A673 (cell line): ENCODE data around the gene ZFP36L2. TPM values are rescaled to one million over a fixed set of nuclear protein-coding genes. Genes with fewer than 3 reads are reported as not detected.

Experiments
- BruUV-seq: library from RNA; stranded (reverse); fragments of 400-500 nt; replicated peaks from 2 replicates; lab custom pipeline; 2021; lab: Mats Ljungman, UMichigan
- CTCF ChIA-PET: fragments of 300-600 bp; sonication (Branson Sonifier 250); formaldehyde crosslinking; loops from one replicate; lab custom pipeline; 2022; ENCODE audit warnings: antibody characterized with exemption; lab: Charles Lee
- POLR2A ChIA-PET: fragments of 300-600 bp; sonication (Branson Sonifier 250); formaldehyde crosslinking; loops from one replicate; lab custom pipeline; 2022; ENCODE audit warnings: antibody characterized with exemption; ENCODE audit not compliant: low non-redundant PET; lab: Charles Lee
- DNase-seq: peaks from one replicate; pipeline ENCODE4 v3.0.0-alpha.2; 2015; ENCODE audit warnings: low spot score
- H3K27ac ChIP-seq: fragments of 200-600 bp; sonication (generic); 2 replicates; pipeline ENCODE4 v1.5.1; 2016; ENCODE audit warnings: mixed run types, low read depth, mild to moderate bottlenecking, mixed read lengths, antibody characterized with exemption, low read length; ENCODE audit not compliant: poor library complexity, severe bottlenecking
- H3K27me3 ChIP-seq: fragments of 200-600 bp; sonication (generic); replicated peaks from 2 replicates; pipeline ENCODE4 v1.6.1; 2017; ENCODE audit warnings: mixed run types, low read depth, mild to moderate bottlenecking, mixed read lengths, antibody characterized with exemption, low read length; ENCODE audit not compliant: insufficient read depth, poor library complexity
- H3K36me3 ChIP-seq: fragments of 200-600 bp; sonication (generic); 2 replicates; pipeline ENCODE4 v1.6.1; 2016; ENCODE audit warnings: mixed run types, mild to moderate bottlenecking, mixed read lengths, antibody characterized with exemption, low read length; ENCODE audit not compliant: insufficient read depth, poor library complexity, severe bottlenecking
- H3K4me1 ChIP-seq: fragments of 200-600 bp; sonication (generic); 2 replicates; pipeline ENCODE4 v1.6.1; 2017; ENCODE audit warnings: mixed run types, mild to moderate bottlenecking, mixed read lengths, antibody characterized with exemption, low read length; ENCODE audit not compliant: insufficient read depth, poor library complexity, severe bottlenecking
- H3K4me3 ChIP-seq: fragments of 200-600 bp; sonication (generic); 2 replicates; pipeline ENCODE4 v1.5.1; 2016; ENCODE audit warnings: low read depth, mixed run types, mild to moderate bottlenecking, mixed read lengths, low read length; ENCODE audit not compliant: poor library complexity, severe bottlenecking
- H3K9me3 ChIP-seq: fragments of 200-600 bp; sonication (generic); 2 replicates; pipeline ENCODE4 v1.6.1; 2016; ENCODE audit warnings: mixed run types, low read depth, mild to moderate bottlenecking, mixed read lengths, antibody characterized with exemption, low read length; ENCODE audit not compliant: poor library complexity, severe bottlenecking
- EZH2 ChIP-seq: fragments of 200-600 bp; sonication (generic); IDR thresholded peaks from 2 replicates; pipeline ENCODE4 v1.6.1; 2017; ENCODE audit warnings: borderline replicate concordance, low read depth, mild to moderate bottlenecking, mixed read lengths, antibody characterized with exemption, low read length; ENCODE audit not compliant: poor library complexity, severe bottlenecking
- intact Hi-C: fragments of 100-400 bp; cut with micrococcal nuclease; formaldehyde crosslinking; loops from one replicate; pipeline ENCODE4 v1.10.0; 2022; ENCODE audit not compliant: unreplicated experiment
- total RNA-seq: library from RNA; stranded (reverse); gene quantifications from 2 replicates; pipeline ENCODE4 v1.2.3, GENCODE V29; 2021
- TF ChIP-seq, protein P1 (sequence below): fragments of 300-800, 200-600 bp; sonication (generic); conservative IDR thresholded peaks from 2 replicates; pipeline ENCODE4 v1.5.1; 2017; ENCODE audit warnings: low read depth, mild to moderate bottlenecking, antibody characterized with exemption, low read length, moderate library complexity, mixed read lengths

Gene ZFP36L2
- total RNA-seq, 1 experiment from 2014 or later: 23.4 TPM

DNA sequence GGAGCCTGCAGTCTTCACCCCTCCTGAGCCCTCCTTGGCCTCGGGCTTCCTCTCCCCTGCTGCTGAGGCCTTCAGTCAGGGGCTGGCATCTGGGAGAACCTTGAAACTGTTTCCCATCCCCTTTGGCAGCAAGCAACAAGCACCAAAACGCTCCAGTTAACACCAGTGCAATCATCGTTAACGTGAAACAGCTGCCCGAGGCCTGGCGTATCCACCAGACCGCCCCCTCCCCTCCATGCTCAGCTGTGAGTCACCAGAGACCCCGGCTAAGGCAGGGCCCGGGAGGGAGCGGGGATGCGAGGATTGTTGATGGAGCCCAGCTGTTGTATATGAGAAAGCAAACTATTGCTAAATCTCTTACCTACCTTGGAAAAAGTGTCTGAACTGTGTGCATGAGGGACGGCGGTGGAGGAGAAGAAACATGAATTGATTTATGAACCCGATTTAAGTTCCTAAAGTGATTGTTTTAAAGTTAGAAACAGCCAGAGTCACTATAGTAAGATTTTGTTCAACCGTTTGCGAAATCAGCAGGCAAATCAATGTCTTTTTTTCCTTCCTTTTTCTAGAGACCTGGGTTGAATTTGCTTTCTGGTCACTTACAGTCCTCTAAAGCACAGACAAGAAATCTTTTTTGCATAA lies 5.2 kb downstream of the ZFP36L2 start:
- TF ChIP-seq, protein P1, sequence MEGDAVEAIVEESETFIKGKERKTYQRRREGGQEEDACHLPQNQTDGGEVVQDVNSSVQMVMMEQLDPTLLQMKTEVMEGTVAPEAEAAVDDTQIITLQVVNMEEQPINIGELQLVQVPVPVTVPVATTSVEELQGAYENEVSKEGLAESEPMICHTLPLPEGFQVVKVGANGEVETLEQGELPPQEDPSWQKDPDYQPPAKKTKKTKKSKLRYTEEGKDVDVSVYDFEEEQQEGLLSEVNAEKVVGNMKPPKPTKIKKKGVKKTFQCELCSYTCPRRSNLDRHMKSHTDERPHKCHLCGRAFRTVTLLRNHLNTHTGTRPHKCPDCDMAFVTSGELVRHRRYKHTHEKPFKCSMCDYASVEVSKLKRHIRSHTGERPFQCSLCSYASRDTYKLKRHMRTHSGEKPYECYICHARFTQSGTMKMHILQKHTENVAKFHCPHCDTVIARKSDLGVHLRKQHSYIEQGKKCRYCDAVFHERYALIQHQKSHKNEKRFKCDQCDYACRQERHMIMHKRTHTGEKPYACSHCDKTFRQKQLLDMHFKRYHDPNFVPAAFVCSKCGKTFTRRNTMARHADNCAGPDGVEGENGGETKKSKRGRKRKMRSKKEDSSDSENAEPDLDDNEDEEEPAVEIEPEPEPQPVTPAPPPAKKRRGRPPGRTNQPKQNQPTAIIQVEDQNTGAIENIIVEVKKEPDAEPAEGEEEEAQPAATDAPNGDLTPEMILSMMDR: no peak
- no peak for TF ChIP-seq EZH2
- Histone ChIP-seq H3K4me3 (peak overlapping the region; percentile 18), H3K4me1 (peaks cover 51% of the 10 kb centered on the region), H3K27ac (peak overlapping the region; percentile 85), H3K9me3 (no peaks in the 10 kb centered on the region), H3K36me3 (peaks cover 19% of the 10 kb centered on the region), H3K27me3 (no peaks in the 10 kb centered on the region)
- POLR2A ChIA-PET: interaction anchor here (0.7 kb wide), 1 partner anchor 134 kb away, joined by 3 read pairs; no protein-coding TSS in a partner anchor
- no TSS peak for BruUV-seq
- intact Hi-C loops: loop anchor here (5.0 to 10.0 kb wide), 2 partner anchors 199 to 366 kb away; no protein-coding TSS in a partner anchor
- peak; percentile 89 for DNase-seq
- CTCF ChIA-PET: interaction anchor here (0.6 kb wide), 1 partner anchor 183 kb away, joined by 3 read pairs; no protein-coding TSS in a partner anchor

GRCh38 chr2:43220760-43221123 lies 5.7 kb downstream of the ZFP36L2 start:
- no peaks in the 10 kb centered on the region for H3K27me3 ChIP-seq
- H3K36me3 ChIP-seq: peaks cover 19% of the 10 kb centered on the region
- peak overlapping the region; percentile 41 for H3K4me3 ChIP-seq
- TF ChIP-seq, protein P1: no peak
- TF ChIP-seq EZH2: no peak
- ChIA-PET POLR2A (no interaction called here), CTCF (no interaction called here)
- H3K9me3 ChIP-seq: no peaks in the 10 kb centered on the region
- peak overlapping the region; percentile 85 for H3K27ac ChIP-seq
- DNase-seq: no peak
- BruUV-seq: no TSS peak
- peaks cover 51% of the 10 kb centered on the region for H3K4me1 ChIP-seq
- intact Hi-C loops: loop anchor here (5.0 to 10.0 kb wide), 2 partner anchors 198 to 366 kb away; no protein-coding TSS in a partner anchor

- Histone ChIP-seq H3K9me3 (no peaks in the 10 kb centered on the region), H3K27ac (peak overlapping the region; percentile 85), H3K36me3 (peaks cover 19% of the 10 kb centered on the region), H3K27me3 (no peaks in the 10 kb centered on the region), H3K4me3 (peak overlapping the region; percentile 41), H3K4me1 (peaks cover 51% of the 10 kb centered on the region)
- DNase-seq: no peak
- ChIA-PET POLR2A (interaction anchor here (0.6 to 0.7 kb wide), 2 partner anchors 65 to 95 kb away, joined by 4 to 5 read pairs; no protein-coding TSS in a partner anchor), CTCF (no interaction called here)
- TF ChIP-seq, protein P1: no peak
- TF ChIP-seq EZH2: no peak
- no TSS peak for BruUV-seq
- intact Hi-C loops: loop anchor here (5.0 to 10.0 kb wide), 2 partner anchors 198 to 365 kb away; no protein-coding TSS in a partner anchor
Measured at GRCh38 chr2:43220229-43220751, 6.1 kb downstream of the ZFP36L2 start.
